Stimulated activated memory B cell treated with anti-CD40 and anti-IgM and Interleukin-4, amounts not matched to agents 10 μg/mL and 1 μg/mL and 100 μg/mL, for 72 hours (primary cell): Measurements from ENCODE around the gene SECISBP2.
A peak's percentile ranks its signal among the peaks of the same experiment; 100 is the strongest.
"Not testable (repeated sequence)": the region's sequence is repeated elsewhere in the genome, so short reads cannot be mapped to it uniquely, and the experiment has no call there.

Experiments
- ATAC-seq: fragments of 150-1000 bp; cut with Tn5 transposase; 2 replicates; pipeline ENCODE4 v1.10.0; 2021
- H3K27ac Mint-ChIP-seq: one replicate; pipeline ENCODE4 v1.8.0; 2022; ENCODE audit warnings: mild to moderate bottlenecking, mixed read lengths
- H3K27me3 Mint-ChIP-seq: one replicate; pipeline ENCODE4 v1.8.0; 2022; ENCODE audit warnings: mixed read lengths
- H3K36me3 Mint-ChIP-seq: one replicate; pipeline ENCODE4 v1.8.0; 2022; ENCODE audit warnings: mixed read lengths
- H3K4me1 Mint-ChIP-seq: one replicate; pipeline ENCODE4 v1.8.0; 2022; ENCODE audit warnings: mixed read lengths
- H3K4me3 Mint-ChIP-seq: one replicate; pipeline ENCODE4 v1.8.0; 2022; ENCODE audit warnings: mild to moderate bottlenecking, moderate library complexity, mixed read lengths
- H3K9me3 Mint-ChIP-seq: one replicate; pipeline ENCODE4 v1.8.0; 2022; ENCODE audit warnings: mixed read lengths

SECISBP2 gene

GRCh38 chr9:89319015-89319905, 960 bp downstream of the SECISBP2 start:
- Mint-ChIP-seq H3K4me3 (peak overlapping the region; percentile 92), H3K4me1 (peaks cover 53% of the 10 kb centered on the region), H3K27ac (peak overlapping the region; percentile 99), H3K27me3 (no peaks in the 10 kb centered on the region), H3K36me3 (peaks cover 23% of the 10 kb centered on the region), H3K9me3 (no peaks in the 10 kb centered on the region)
- no peak for ATAC-seq

DNA sequence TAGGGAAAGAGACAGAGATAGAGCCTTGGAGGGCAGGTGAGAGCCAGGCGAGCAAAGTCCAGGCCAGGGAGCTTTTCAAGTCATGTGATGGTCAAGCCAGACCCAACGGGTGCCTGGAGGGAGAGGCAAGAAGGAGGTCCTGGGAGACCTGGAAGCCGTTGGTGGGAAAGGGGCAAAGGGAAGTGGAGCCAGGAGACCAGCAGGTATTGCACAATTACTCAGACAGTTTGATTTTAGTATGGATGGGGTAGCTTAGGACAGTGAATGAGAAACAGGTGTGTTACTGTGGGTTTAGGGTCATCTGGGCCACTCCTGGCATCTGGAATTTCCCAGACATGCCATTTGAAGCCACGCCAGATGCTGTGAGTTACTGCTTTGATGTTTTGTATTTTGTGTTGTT, 5.1 kb downstream of the SECISBP2 start:
- Mint-ChIP-seq H3K4me1 (peaks cover 33% of the 10 kb centered on the region), H3K27ac (peak overlapping the region; percentile 21), H3K27me3 (no peaks in the 10 kb centered on the region), H3K9me3 (no peaks in the 10 kb centered on the region), H3K36me3 (peaks cover 13% of the 10 kb centered on the region), H3K4me3 (no peak overlapping the region)
- no peak for ATAC-seq

- H3K27me3 Mint-ChIP-seq = no peaks in the 10 kb centered on the region
- H3K36me3 Mint-ChIP-seq = peaks cover 32% of the 10 kb centered on the region
- no peaks in the 10 kb centered on the region for H3K9me3 Mint-ChIP-seq
- ATAC-seq = no peak
- no peak overlapping the region for H3K4me3 Mint-ChIP-seq
- H3K4me1 Mint-ChIP-seq = peaks cover 20% of the 10 kb centered on the region
- no peak overlapping the region for H3K27ac Mint-ChIP-seq
Observed at GRCh38 chr9:89325733-89326132, 7.4 kb downstream of the SECISBP2 start.

DNA sequence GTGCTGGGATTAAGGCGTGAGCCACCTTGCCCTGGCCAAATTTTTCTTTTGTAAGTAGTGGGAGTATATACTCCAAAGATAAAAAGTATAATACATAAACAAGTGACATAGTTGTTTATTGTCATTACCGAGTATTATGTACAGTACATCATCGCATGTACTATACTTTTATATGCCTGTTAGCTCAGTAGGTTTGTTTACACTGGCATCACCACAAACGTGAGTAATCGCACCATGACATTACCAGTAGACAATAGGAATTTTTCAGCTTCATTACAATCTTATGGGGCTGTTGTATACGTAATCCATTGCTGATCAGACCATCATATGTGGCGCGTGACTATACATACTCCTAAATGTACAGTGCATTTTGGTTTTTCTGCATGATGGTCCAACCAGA, 9.8 kb downstream of the SECISBP2 start:
- no peak overlapping the region for H3K4me3 Mint-ChIP-seq
- no peak overlapping the region for H3K27ac Mint-ChIP-seq
- no peak for ATAC-seq
- peaks cover 34% of the 10 kb centered on the region for H3K36me3 Mint-ChIP-seq
- no peaks in the 10 kb centered on the region for H3K27me3 Mint-ChIP-seq
- H3K4me1 Mint-ChIP-seq = peaks cover 12% of the 10 kb centered on the region
- H3K9me3 Mint-ChIP-seq = no peaks in the 10 kb centered on the region

- Mint-ChIP-seq H3K27ac (no peak overlapping the region), H3K4me1 (no peaks in the 10 kb centered on the region), H3K9me3 (no peaks in the 10 kb centered on the region), H3K4me3 (no peak overlapping the region), H3K36me3 (peaks cover 45% of the 10 kb centered on the region), H3K27me3 (no peaks in the 10 kb centered on the region)
- no peak for ATAC-seq
Observed at GRCh38 chr9:89329917-89330316, 11.6 kb downstream of the SECISBP2 start.

GRCh38 chr9:89330513-89330912, 12.2 kb downstream of the SECISBP2 start:
- Mint-ChIP-seq H3K27ac (no peak overlapping the region), H3K36me3 (peaks cover 48% of the 10 kb centered on the region), H3K4me3 (no peak overlapping the region), H3K4me1 (no peaks in the 10 kb centered on the region), H3K27me3 (no peaks in the 10 kb centered on the region), H3K9me3 (no peaks in the 10 kb centered on the region)
- ATAC-seq = no peak

- peaks cover 7% of the 10 kb centered on the region for H3K4me1 Mint-ChIP-seq
- no peaks in the 10 kb centered on the region for H3K9me3 Mint-ChIP-seq
- no peak overlapping the region for H3K4me3 Mint-ChIP-seq
- no peak overlapping the region for H3K27ac Mint-ChIP-seq
- H3K27me3 Mint-ChIP-seq = no peaks in the 10 kb centered on the region
- H3K36me3 Mint-ChIP-seq = peaks cover 78% of the 10 kb centered on the region
- no peak for ATAC-seq
Observed at GRCh38 chr9:89339807-89340206, 21.5 kb downstream of the SECISBP2 start.

- no peaks in the 10 kb centered on the region for H3K27me3 Mint-ChIP-seq
- no peak overlapping the region for H3K4me3 Mint-ChIP-seq
- H3K36me3 Mint-ChIP-seq = peaks cover 82% of the 10 kb centered on the region
- H3K9me3 Mint-ChIP-seq = no peaks in the 10 kb centered on the region
- peak; percentile 50 for ATAC-seq
- H3K4me1 Mint-ChIP-seq = peaks cover 7% of the 10 kb centered on the region
- H3K27ac Mint-ChIP-seq = peak overlapping the region; percentile 21
Observed at GRCh38 chr9:89340332-89340731, 22.0 kb downstream of the SECISBP2 start.

DNA sequence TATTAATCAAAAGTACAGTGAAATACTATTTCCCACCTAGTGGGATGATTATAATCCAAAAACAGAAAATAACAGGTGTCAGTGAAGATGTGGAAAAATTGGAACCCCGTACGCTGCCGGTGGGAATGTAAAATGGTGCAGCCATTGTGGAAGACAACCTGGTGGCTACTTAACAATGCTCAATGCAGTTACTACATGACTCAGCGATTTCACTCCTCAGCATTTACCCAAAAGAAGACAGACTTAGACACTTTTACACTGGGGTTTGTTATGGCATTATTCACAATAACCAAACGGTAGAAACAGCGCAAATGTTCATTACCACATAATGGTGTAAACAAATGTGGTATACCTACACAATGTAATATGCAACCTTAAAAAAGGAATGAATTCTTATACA, 23.9 kb downstream of the SECISBP2 start:
- Mint-ChIP-seq H3K36me3 (peaks cover 88% of the 10 kb centered on the region), H3K9me3 (no peaks in the 10 kb centered on the region), H3K27ac (no peak overlapping the region), H3K4me3 (no peak overlapping the region), H3K27me3 (no peaks in the 10 kb centered on the region), H3K4me1 (peaks cover 7% of the 10 kb centered on the region)
- no peak for ATAC-seq

GRCh38 chr9:89342948-89343347, 24.6 kb downstream of the SECISBP2 start:
- Mint-ChIP-seq H3K36me3 (peaks cover 88% of the 10 kb centered on the region), H3K27ac (no peak overlapping the region), H3K4me3 (no peak overlapping the region), H3K4me1 (peaks cover 7% of the 10 kb centered on the region), H3K9me3 (no peaks in the 10 kb centered on the region), H3K27me3 (no peaks in the 10 kb centered on the region)
- ATAC-seq = no peak

DNA sequence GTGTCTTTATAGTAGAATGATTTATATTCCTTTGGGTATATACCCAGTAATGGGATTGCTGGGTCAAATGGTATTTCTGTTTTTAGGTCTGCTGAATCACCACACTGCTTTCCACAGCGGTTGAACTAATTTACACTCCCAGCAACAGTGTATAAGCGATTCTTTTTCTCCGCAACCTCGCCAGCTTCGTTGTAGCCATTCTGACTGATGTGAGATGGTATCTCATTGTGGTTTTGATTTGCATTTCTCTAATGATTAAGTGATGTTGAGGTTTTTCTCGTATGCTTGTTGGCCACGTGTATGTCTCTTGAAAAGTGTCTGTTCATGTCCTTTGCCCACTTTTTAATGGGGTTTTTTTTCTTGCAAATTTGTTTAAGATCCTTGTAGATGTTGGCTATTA, 25.5 kb downstream of the SECISBP2 start:
- H3K36me3 Mint-ChIP-seq = peaks cover 90% of the 10 kb centered on the region
- not testable (repeated sequence) for H3K4me3 Mint-ChIP-seq, ATAC-seq, H3K27me3 Mint-ChIP-seq, H3K4me1 Mint-ChIP-seq, H3K9me3 Mint-ChIP-seq, H3K27ac Mint-ChIP-seq

GRCh38 chr9:89345476-89345875, 27.2 kb downstream of the SECISBP2 start:
- no peaks in the 10 kb centered on the region for H3K27me3 Mint-ChIP-seq
- peaks cover 98% of the 10 kb centered on the region for H3K36me3 Mint-ChIP-seq
- no peak for ATAC-seq
- no peak overlapping the region for H3K27ac Mint-ChIP-seq
- H3K4me3 Mint-ChIP-seq = no peak overlapping the region
- H3K9me3 Mint-ChIP-seq = no peaks in the 10 kb centered on the region
- H3K4me1 Mint-ChIP-seq = peaks cover 3% of the 10 kb centered on the region

DNA sequence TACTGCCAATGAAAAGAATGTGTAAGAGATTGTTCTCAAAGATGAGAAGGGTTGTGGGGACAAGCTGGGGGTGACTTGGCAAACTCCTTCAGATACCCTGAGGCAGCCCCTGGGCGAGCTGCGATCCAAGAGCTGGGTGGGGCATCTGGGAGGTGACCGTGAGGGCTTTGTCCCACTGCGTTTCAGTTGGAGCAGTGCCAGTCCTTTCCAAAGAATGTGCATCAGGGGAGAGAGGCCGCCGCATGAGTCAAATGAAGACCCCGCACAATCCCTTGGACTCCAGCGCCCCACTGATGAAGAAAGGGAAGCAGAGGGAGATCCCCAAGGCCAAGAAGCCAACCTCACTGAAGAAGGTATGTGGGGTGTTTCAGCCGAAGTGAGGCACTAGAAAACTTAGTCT, 28.4 kb downstream of the SECISBP2 start:
- Mint-ChIP-seq H3K27me3 (no peaks in the 10 kb centered on the region), H3K4me1 (peaks cover 5% of the 10 kb centered on the region), H3K36me3 (peaks cover 98% of the 10 kb centered on the region), H3K27ac (no peak overlapping the region), H3K9me3 (no peaks in the 10 kb centered on the region), H3K4me3 (no peak overlapping the region)
- ATAC-seq = no peak

GRCh38 chr9:89347651-89348050, 29.4 kb downstream of the SECISBP2 start:
- H3K36me3 Mint-ChIP-seq = peaks cover 95% of the 10 kb centered on the region
- H3K9me3 Mint-ChIP-seq = no peaks in the 10 kb centered on the region
- H3K4me1 Mint-ChIP-seq = peaks cover 10% of the 10 kb centered on the region
- H3K4me3 Mint-ChIP-seq = no peak overlapping the region
- ATAC-seq = no peak
- H3K27me3 Mint-ChIP-seq = no peaks in the 10 kb centered on the region
- H3K27ac Mint-ChIP-seq = no peak overlapping the region

DNA sequence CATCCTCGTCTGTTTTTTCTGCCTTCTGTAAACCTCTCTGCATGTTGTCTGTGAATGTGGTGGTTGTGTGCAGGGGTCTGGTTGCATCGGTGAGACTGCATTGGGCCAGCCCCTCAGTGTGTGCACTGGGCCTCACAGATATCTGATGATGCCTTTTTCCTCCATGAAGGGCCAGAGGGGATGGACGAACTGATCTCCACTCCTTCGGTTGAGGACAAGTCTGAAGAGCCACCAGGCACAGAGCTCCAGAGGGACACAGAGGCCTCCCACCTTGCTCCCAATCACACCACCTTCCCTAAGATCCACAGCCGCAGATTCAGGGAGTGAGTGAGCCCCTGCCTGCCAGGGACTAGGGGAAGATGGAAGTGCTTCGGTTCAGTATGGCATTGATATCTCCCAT, 31.3 kb downstream of the SECISBP2 start:
- H3K36me3 Mint-ChIP-seq = peaks cover 88% of the 10 kb centered on the region
- peaks cover 10% of the 10 kb centered on the region for H3K4me1 Mint-ChIP-seq
- no peaks in the 10 kb centered on the region for H3K27me3 Mint-ChIP-seq
- H3K9me3 Mint-ChIP-seq = no peaks in the 10 kb centered on the region
- no peak overlapping the region for H3K4me3 Mint-ChIP-seq
- ATAC-seq = no peak
- H3K27ac Mint-ChIP-seq = no peak overlapping the region

DNA sequence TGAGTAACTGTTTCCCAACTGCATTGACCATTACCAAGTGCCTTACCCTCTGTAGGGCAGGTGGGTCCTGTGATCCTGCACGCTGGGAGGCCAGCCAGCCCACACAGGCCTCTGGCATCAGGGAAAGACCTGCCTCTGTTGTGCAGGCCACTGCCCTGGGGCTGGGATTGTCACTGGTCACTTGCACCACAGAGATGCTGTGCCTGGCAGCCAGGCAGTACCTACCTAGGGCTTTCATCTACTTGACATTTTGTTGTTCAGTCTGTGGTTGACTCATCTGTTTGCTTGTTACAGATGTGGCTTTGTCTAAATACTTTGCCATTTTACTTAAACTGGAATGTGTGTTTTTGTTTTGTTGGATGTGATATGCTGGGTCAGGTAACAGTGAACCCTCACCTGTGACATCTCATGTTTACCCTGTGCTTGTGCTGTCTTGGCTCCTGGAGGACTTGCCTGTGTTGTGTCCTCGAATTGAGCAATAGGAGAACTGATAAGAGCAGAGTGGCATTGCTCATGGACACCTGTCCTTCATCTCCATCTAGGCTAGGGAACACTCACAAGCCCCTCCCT, 32.8 kb downstream of the SECISBP2 start:
- Mint-ChIP-seq H3K27me3 (no peaks in the 10 kb centered on the region), H3K4me3 (no peak overlapping the region), H3K9me3 (no peaks in the 10 kb centered on the region), H3K27ac (peak overlapping the region; percentile 72), H3K4me1 (peaks cover 10% of the 10 kb centered on the region), H3K36me3 (peaks cover 88% of the 10 kb centered on the region)
- no peak for ATAC-seq
